ENCODE results near the gene CDC25B.
A peak's percentile ranks its signal among the peaks of the same experiment; 100 is the strongest.

Gene CDC25B

DNA sequence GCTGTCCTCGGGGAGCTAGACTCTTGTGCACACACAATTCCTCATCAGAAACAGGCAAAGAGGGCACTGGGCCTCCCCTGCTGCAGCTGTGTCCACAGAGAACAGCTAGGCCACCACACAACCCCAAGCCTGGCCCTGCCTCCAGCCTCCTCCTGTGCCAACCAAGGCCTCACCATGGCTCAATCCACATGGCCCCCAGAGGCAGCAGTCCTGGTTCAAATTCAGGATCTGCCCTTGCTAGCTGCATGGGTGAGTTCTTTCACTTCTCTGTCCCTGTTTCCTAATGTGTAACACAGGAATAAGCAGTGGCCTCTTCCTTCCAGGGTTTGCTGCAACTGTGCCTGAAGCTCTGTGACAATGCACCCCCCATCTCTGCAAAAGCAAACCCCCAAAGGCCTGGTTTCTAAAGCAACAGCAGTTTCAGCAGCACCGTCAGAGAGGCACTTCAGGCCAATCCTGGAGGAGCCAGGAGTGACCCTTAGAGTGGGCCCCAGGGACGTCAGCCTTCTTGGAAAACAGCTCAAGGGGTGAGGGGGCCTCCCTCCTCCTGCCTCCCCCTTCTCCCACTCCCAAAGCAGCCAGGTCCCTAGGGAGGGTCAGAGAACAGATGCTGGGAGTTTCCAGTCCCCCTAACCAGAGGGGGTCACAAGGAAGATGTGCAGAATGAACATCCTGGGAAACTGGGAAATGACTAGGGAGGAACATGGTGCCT is 30.8 kb upstream of the CDC25B start:
- DNase-seq: no peak

DNA sequence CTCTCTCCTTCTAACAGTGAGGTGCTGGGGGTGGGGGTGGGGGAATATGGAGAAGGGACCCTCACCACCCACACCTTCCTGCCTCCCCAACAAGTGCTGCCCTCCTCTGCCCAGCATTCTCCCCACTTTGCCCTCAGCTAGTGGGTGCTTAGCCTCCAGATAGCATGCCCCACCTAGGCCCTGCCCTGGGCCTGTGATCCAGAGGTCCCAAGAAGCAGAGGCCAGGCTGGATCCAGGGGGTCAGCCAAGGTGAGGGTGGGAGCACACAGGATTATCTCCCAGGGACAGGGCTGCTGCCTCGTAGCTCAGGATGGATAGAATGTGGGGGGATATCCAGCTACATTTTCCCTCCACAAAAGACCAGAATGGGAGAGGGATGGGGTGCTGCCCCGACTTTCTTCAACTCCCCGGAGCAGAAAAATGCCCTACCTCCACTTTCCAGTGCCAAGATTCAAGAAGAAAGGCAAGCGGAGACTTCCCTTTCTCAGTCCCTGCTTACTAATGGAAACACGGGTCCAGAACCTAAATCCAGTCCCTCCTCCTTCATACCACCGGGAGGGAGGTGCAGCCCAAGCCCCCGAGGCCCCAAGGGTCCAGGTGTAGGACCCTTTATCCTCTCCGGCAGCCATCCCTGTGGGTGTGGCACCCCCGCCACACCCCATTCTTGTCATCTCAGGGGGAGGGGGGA is 29.5 kb upstream of the CDC25B start:
- no peak for DNase-seq

- peak; percentile 25 for DNase-seq
Measured at GRCh38 chr20:3767110-3767426, 29.0 kb upstream of the CDC25B start.

DNA sequence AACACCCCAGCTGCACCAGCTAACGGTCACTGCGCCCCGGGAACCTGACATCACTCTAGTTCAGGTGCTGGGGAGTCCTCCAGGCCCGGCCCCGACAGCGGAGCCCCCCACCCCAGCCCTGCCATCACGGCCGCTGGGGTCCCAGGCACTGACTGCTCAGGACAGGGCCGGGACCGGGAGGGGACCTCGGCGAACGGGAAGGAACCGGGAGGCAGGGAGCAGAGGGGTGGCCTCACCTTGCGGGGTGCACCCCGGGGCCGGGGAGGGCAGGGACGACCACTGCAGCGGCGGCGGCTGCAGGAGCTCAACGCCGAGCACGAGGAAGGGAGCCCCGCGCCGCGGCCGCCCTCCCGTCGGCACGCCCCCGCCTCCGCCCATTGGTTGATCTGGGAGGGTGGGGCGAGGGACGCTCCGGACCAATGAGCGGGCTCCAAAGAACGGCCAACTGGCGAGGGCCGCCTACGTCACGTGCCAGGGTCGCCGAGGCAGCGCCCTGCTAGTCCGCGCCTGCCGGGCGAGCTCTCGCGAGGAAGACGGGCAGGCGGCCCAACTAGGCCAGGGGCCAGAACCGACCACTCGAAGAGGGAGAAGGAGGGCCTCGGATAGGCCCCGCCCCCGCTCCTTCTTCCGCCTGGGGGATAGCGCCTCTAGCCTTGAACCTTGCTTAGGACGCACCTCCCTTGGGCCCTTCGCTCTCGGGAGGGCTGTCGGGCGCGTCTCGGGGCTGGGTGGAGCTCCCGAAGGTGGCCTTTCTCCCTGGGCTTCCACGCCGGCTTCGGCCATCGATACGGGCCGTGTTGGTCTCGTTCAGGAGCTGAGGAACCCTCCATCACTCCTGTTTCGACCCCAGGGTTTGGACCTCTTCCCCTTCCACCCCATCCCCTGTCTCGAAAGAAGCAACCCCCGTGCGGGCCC is 28.4 kb upstream of the CDC25B start, which contains the start of gene ADISSP:
ADISSP (minus strand) TSS at position 327 of the 915 bp plus-strand sequence. CDS start 7,653 bp downstream, outside the sequence.
- peak; percentile 98 for DNase-seq

DNA sequence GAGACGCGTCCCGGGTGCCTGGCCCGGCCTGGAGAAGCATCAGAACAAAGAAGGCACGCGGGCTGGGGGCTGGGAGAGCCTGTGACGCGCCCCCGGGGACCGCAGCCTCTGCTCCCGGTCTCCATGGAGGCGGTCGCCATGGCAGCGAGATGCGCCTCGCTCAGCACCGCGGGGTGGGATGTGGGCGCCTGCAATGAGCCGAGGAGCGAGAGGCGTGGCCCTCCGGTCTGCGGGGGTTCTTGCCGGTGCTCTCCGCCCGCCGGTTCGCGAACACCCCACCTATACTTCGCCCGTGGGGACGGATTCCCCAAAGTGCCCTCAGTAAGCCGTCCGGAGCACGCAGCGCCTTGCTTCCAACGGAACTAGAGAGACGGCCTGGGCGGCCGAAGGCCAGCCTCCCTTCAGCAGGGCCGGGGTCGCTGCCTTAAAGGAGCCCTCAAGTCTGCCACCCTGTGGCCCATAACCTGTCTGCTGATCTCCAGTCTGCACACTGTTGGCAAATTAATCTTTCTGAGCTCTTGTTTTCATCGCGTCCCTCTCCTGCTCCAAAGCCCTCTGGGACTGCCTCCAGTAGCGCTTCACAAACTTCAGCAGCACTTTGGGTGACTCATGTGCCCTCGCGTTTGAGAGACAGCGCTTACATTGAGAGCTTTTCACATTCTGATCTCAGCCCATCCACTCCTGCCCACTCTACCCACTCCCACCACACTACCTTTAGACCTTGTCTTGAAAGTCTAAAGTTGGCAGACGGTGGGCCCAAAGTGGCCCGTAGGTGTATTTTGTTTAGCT is 27.6 kb upstream of the CDC25B start:
- DNase-seq: peak; percentile 82

GRCh38 chr20:3771552-3772058 is 24.5 kb upstream of the CDC25B start:
- DNase-seq: no peak

DNA sequence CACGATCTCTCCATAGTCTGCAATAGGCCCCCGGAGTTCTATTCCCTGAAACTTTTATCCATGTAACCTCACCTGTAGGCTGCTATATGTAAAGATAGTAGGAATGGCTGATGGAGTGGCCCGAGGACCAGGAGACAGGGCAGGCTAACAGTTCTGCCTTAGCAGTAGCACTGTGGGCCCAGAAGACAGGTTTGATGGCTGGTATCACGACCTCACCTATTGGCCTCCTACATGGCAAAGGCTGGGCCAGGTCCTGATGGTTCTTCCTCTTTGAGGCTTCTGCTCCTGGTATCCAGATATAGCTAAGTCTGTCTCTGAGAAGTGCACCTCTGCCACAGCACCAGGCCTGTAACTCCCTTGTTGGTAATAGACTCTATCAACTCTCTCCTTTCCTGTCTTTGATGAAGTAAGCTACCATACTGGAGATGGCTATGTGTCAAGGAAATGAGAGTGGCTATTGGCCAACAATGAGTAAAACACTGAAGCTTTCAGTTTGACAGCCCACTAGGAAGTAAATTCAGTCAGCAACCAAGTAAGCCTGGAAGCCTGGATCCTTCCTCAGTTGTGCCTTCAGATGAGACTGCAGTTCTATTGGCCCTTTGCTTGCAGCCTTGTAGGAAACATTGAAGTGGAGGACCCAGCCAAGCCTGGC is 20.5 kb upstream of the CDC25B start:
- DNase-seq: no peak

- DNase-seq: no peak
Measured at GRCh38 chr20:3777381-3777715, 18.8 kb upstream of the CDC25B start.

- peak; percentile 45 for DNase-seq
Measured at GRCh38 chr20:3777716-3778629, 18.1 kb upstream of the CDC25B start.

DNA sequence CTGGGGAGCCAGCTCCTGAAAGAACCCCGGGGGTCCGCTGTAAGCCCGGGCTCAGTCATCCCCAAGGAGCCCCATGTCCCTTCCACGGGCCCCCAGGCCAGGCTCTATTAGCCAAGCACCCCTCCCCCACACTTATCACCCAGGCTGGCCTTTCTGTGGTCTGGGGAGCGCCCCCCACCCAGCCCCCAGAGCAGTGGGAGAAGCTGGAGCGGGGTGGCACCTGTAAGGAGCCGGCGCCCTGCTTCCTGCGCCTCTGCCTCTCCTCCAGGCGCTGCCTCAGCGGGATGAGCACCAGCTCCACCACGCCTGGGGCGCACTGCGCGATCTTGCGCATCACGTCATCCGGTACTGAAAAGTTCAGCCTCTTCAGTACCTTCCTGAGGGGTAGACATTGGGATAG is 17.1 kb upstream of the CDC25B start:
- DNase-seq: no peak

DNA sequence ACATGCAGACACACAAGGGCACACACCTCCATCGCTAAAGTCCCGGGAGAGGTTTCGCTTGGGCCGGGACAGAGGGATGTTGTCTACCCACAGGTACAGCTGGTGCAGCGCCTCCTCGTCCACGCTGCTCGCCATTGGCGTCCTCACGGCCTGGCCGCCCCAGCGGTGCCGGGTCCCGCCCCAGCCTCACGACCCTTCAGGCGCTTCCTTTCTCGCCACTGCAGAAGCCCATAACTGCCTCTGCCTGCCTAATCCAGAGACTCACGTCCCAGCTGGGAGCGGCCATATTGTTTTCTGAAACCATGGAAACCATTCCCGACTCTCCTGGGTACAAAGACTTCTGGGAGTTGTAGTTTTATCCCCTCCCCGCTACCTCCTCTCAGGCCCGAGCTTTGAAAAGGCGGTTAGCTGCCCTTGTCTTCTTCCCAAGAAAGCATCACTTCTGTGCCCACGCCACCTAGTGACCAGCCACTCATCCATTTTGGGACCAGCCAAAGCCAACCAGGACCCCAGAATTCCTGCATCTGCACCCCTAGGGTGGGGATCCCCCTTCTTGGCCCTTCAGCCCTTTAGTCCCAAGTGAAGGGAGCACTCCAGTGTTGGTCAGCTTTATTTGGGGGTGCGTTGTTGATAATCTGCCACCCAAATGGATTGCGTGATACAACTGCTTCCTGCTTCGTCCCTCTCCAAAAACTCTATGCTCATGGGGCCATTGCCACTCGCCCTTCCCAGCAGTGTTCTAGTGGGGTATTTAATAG is 14.8 kb upstream of the CDC25B start, which contains the start of gene SPEF1:
SPEF1 (minus strand) TSS at position 296 of the 758 bp plus-strand sequence; CDS start at position 135, 161 bp downstream.
- DNase-seq: peak; percentile 53

DNA sequence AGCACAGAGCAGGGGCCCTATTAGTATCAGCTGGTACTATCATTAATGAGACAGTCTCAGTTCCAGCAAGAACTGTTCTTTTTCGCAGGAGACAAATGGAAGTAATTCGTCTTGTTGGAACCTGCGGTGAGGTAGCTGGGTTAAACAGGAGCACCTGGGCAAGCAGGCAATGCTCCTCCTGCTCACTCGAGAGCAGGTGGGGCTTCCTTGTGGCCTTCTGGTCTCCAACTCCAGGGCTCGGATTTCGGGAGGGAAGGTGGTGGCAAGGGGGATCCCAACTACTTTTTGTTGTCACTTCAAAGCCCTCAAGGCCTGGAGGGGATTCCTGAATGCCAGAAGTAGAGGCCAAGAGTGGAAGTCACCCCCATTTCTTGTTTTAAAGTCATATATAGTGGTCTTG is 13.5 kb upstream of the CDC25B start:
- no peak for DNase-seq

DNA sequence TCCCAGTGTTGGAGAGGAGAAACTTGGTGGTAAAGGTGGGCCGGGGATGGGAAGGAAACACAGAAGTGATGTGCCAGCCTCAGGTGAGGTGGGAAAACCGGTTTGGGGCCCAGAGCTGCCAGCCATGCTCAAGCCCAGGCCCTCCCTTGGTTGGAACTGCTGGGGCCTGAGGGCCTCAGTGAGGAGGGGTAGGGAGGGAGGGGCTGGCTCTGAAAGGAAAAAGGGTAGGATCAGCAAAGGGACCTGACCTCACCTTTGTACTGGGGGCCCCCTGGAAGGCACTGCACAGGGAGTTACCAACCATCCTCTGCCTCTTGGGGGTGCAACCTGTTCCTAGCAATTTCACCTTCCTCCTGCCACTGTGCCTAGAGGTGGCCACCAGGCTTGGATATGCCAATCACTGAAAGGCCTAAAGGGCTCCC is 13.0 kb upstream of the CDC25B start:
- no peak for DNase-seq

DNA sequence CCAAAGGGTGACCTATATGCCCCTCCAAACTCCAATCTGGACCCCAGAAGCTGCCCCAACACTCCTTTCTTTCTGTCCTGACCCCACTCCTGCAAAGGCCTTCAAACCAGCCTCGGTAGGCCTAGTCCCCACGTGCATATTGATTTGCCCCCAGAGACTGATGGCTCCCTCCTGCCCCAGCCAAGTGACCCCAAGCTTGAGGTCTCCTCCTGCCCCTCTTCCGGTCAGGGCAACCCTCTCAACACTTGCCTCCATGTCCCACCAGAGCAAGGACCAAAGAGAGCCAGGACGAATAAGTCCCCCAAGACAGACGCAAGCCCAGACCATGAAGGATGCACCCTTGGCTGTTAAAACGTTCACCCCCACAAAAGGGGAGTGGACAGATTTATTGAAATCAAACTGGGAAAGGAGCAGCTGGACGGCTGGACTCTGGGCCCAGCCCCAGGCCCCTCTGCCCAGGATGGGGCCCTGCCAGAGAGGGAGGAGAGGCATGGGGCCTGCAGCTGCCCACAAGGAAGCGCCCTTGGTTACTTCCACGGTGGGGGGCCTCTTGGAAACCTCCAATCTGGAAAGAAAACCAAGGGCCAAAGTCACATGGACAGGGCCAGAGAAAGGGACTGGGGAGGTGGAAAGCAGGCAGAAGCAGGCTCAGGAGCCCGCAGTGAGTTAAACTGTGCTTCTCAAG is 12.5 kb upstream of the CDC25B start:
- DNase-seq: no peak

GRCh38 chr20:3784216-3784853 is 11.8 kb upstream of the CDC25B start:
- no peak for DNase-seq

DNA sequence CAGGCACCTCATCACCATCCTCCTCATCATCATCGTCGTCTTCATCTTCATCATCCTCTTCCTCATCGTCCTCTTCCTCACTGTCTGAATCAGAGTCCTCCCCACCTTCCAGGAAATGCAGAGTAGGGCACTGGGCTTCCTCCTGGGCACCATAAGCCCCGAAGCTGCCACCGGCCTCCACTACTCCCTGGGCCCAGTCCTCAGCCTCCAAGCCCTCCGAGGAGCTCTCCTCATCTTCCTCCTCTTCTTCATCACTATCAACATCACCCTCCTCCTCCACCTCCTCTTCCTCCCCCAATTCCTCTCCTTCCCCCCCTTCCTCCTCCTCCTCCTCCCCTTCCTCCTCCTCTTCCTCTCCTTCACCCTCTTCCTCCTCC is 11.3 kb upstream of the CDC25B start:
- DNase-seq: no peak

DNA sequence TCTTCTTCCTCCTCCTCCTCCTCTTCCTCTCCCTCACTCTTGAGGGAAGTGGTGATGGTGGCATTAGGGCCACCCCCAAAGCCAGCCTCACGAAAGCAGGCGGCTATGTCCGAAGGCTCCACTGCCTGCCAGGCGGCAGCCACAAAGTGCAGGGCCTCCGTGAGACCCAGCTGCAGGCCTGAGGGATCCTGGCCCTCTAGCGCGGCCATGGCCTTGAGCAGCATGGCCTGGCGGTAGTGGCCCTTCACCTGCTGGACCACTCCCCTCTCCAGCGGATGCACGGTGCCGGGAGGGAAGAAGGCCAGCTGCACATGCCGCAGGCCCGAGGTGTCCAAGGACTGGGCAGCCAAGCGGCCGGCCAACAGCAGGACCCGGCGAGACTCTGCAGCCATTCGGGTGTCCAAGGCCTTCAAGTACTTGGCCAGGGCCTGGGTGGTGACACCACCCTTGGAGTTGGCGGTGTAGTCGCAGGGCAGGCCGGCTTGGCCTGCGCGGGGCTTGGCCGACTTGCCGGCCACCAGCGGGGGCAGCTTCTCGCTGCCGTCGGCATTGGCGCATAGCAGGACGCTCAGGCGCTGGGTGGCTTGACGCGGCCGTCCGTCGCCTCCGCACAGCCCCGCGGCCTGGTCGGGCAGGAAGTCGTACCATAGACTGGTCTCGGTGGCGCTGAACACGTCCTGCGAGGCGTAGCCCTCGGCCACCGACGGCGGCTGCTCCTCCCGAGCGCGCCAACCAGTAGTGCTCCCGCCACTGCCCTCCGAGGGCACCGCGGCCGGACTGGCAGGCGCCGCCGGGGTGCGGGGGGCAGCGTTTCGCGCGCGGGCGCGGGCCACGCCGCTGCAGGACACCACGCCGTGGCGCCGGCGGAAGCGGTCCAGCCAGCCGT is 10.6 kb upstream of the CDC25B start:
- DNase-seq: no peak

DNA sequence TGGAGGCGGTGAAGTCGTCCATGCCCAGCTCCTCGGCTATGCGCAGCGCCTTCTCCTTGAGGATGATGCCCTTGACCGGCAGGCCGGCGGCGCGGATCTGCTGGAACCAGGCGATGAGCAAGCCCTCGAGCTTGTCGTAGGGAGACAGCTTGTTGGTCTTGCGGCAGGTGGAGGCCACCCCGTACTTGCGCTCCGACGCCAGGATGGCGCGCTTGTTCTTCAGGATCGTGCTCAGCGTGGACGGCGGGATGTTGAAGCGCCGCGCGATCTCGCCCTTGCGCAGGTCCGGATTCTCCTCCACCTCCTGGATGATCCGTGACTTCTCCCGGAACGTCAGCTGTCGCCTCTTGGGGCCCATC is 10.0 kb upstream of the CDC25B start:
- DNase-seq: peak; percentile 46

Measured in stimulated activated CD4-positive, alpha-beta T cell treated with anti-CD3 and anti-CD28 coated beads, Interleukin-4, amount 100 ng/mL, for 24 hours (primary cell).